Peyer's patch (tissue), 4 donors: ENCODE results near the gene WIZ. TPM values are rescaled to one million over a fixed set of nuclear protein-coding genes. Genes with fewer than 3 reads are reported as not detected.

Experiments
- DNase-seq, 3 donors: peaks; one replicate each; pipeline ENCODE4 v3.0.0-alpha.2; 2017 to 2019
- H3K27ac ChIP-seq, 4 donors: fragments of 200-600 bp; sonication (generic); one replicate each; pipeline ENCODE4 v1.5.1; 2016 to 2019
- H3K27me3 ChIP-seq, 2 donors: fragments of 200-600 bp; sonication (generic); one replicate each; pipeline ENCODE4 v1.5.1; 2019
- H3K36me3 ChIP-seq, 3 donors: fragments of 200-600 bp; sonication (generic); one replicate each; pipeline ENCODE4 v1.5.1; 2016 to 2019
- H3K4me1 ChIP-seq, 4 donors: fragments of 200-600 bp; sonication (generic); one replicate each; pipeline ENCODE4 v1.5.1; 2016 to 2019
- H3K4me3 ChIP-seq, 4 donors: fragments of 200-600 bp; sonication (generic); 1 replicate in 3 of 4; 2 replicates in 1 of 4; pipeline ENCODE4 v1.5.1; 2016 to 2019; ENCODE audit warnings: mild to moderate bottlenecking in 1 of 4
- H3K9me3 ChIP-seq, 4 donors: fragments of 200-600 bp; sonication (generic); one replicate each; pipeline ENCODE4 v1.5.1; 2016 to 2019; ENCODE audit warnings: mild to moderate bottlenecking in 1 of 4
- CTCF ChIP-seq, 6 experiments: fragments of 450-650 bp in 4 of 6; fragments of 200-600 bp in 2 of 6; sonication (generic) in 1 of 6; IDR thresholded peaks; one replicate each; pipeline ENCODE4 v1.5.1; 2017 to 2019; ENCODE audit warnings: antibody characterized with exemption in 6 of 6, mild to moderate bottlenecking in 3 of 6, moderate library complexity in 1 of 6
- POLR2A ChIP-seq, 2 donors: fragments of 450-650 bp; IDR thresholded peaks; one replicate each; pipeline ENCODE4 v1.5.1; 2017; ENCODE audit warnings: antibody characterized with exemption in 2 of 2, mild to moderate bottlenecking in 2 of 2, moderate library complexity in 2 of 2
- small RNA-seq, 2 donors: library from RNA; depleted of rRNA; stranded (forward); fragments of <200 nt; gene quantifications; one replicate each; pipeline ENCODE3, GENCODE V24; 2016
- total RNA-seq, 4 donors: library from RNA; depleted of rRNA; stranded (reverse); fragments of >200 nt; gene quantifications; one replicate each; pipeline ENCODE4 v1.1.0, GENCODE V29; 2016

The WIZ gene
- total RNA-seq, 4 donors from 2014 or later: 25.4 to 45.2 (median 40.6) TPM

GRCh38 chr19:15372891-15373301 is 76.9 kb downstream of the WIZ start:
- peaks cover 4 to 33% (median 12%) of the 10 kb centered on the region in 4 donors for H3K4me1 ChIP-seq
- H3K36me3 ChIP-seq: peaks cover 0 to 68% (median 0%) of the 10 kb centered on the region in 3 donors
- TF ChIP-seq POLR2A (IDR thresholded peaks at IDR 0.05) (no peak), CTCF (IDR thresholded peaks at IDR 0.05) (no peak)
- no peaks in the 10 kb centered on the region for H3K9me3 ChIP-seq
- no peaks in the 10 kb centered on the region for H3K27me3 ChIP-seq
- no peak overlapping the region for H3K27ac ChIP-seq
- no peak overlapping the region for H3K4me3 ChIP-seq
- DNase-seq: no peak

- TF ChIP-seq CTCF (IDR thresholded peaks at IDR 0.05): no peak
- no peak for TF ChIP-seq POLR2A (IDR thresholded peaks at IDR 0.05)
- Histone ChIP-seq H3K36me3 (peaks cover 0 to 72% (median 0%) of the 10 kb centered on the region in 3 donors), H3K4me3 (no peak overlapping the region), H3K4me1 (peaks cover 4 to 29% (median 8%) of the 10 kb centered on the region in 4 donors), H3K27ac (no peak overlapping the region), H3K9me3 (no peaks in the 10 kb centered on the region), H3K27me3 (no peaks in the 10 kb centered on the region)
- no peak for DNase-seq
These were observed 77.3 kb downstream of the WIZ start for GRCh38 chr19:15372470-15372869.

- peaks cover 0 to 78% (median 0%) of the 10 kb centered on the region in 3 donors for H3K36me3 ChIP-seq
These were observed 77.9 kb downstream of the WIZ start for GRCh38 chr19:15371786-15372380.

GRCh38 chr19:15371119-15371518 is 78.6 kb downstream of the WIZ start:
- Histone ChIP-seq H3K4me1 (peaks cover 0 to 15% (median 3%) of the 10 kb centered on the region in 4 donors), H3K27me3 (no peaks in the 10 kb centered on the region), H3K27ac (no peak overlapping the region), H3K9me3 (no peaks in the 10 kb centered on the region), H3K4me3 (no peak overlapping the region), H3K36me3 (peaks cover 0 to 86% (median 0%) of the 10 kb centered on the region in 3 donors)
- no peak for TF ChIP-seq POLR2A (IDR thresholded peaks at IDR 0.05)
- TF ChIP-seq CTCF (IDR thresholded peaks at IDR 0.05): no peak
- no peak for DNase-seq

More at GRCh38 chr19:15371786-15372380, 77.9 kb downstream of the WIZ start:
- H3K4me3 ChIP-seq: no peak overlapping the region
- DNase-seq: no peak
- H3K27ac ChIP-seq: no peak overlapping the region
- peaks cover 0 to 23% (median 3%) of the 10 kb centered on the region in 4 donors for H3K4me1 ChIP-seq
- no peaks in the 10 kb centered on the region for H3K27me3 ChIP-seq
- no peak for TF ChIP-seq CTCF (IDR thresholded peaks at IDR 0.05)
- TF ChIP-seq POLR2A (IDR thresholded peaks at IDR 0.05): no peak
- no peaks in the 10 kb centered on the region for H3K9me3 ChIP-seq

Small RNA genes within 50 kb of the gene (small RNA-seq; reads per million reads assigned to genes)
- 0 reads per million in 2 donors for gene MIR1470

Other genes with a start within 250 kb of the WIZ start
- gene NOTCH3, start 249.0 kb downstream of the WIZ start, total RNA-seq: 10 to 100 TPM in 2 of 4 donors, 1 to 10 TPM in 2; 2.6 to 16.5 (median 8.9) TPM
- not detected for gene EPHX3, start 217.5 kb downstream of the WIZ start, total RNA-seq
- gene BRD4, start 117.4 kb downstream of the WIZ start, total RNA-seq: 100 to 1,000 TPM in 1 of 4 donors, 10 to 100 TPM in 3; 51.0 to 148 (median 77.5) TPM
- 10 to 100 TPM; 27.1 to 86.6 (median 58.5) TPM for gene AKAP8, start 70.2 kb downstream of the WIZ start, total RNA-seq
- 100 to 1,000 TPM; 129 to 275 (median 247) TPM for gene AKAP8L, start 31.0 kb downstream of the WIZ start, total RNA-seq
- 10 to 100 TPM in 1 of 4 donors, 1 to 10 TPM in 3; 6.6 to 66.0 (median 6.9) TPM for gene RASAL3, start 14.6 kb upstream of the WIZ start, total RNA-seq
- not detected for gene PGLYRP2, start 29.5 kb upstream of the WIZ start, total RNA-seq
- gene CYP4F22, start 58.6 kb upstream of the WIZ start, total RNA-seq: not detected
- not detected for gene CYP4F8, start 165.3 kb upstream of the WIZ start, total RNA-seq
- gene CYP4F3, start 190.9 kb upstream of the WIZ start, total RNA-seq: 100 to 1,000 TPM in 1 of 4 donors, 10 to 100 TPM in 3; 23.9 to 164 (median 73.9) TPM
- 100 to 1,000 TPM in 3 of 4 donors, 10 to 100 TPM in 1; 64.4 to 736 (median 551) TPM for gene CYP4F12, start 223.1 kb upstream of the WIZ start, total RNA-seq